ENCODE measurements around the gene TGFB1. TPM values are rescaled to one million over a fixed set of nuclear protein-coding genes. Genes with fewer than 3 reads are reported as not detected.
A peak's percentile ranks its signal among the peaks of the same experiment; 100 is the strongest.

The TGFB1 gene
- total and polyA plus RNA-seq, 9 of the 15 experiments (the other 6 are each of a cell fraction or from before 2014, with no cell fraction given), result 0.24 to 159 (median 17.2) TPM

DNA sequence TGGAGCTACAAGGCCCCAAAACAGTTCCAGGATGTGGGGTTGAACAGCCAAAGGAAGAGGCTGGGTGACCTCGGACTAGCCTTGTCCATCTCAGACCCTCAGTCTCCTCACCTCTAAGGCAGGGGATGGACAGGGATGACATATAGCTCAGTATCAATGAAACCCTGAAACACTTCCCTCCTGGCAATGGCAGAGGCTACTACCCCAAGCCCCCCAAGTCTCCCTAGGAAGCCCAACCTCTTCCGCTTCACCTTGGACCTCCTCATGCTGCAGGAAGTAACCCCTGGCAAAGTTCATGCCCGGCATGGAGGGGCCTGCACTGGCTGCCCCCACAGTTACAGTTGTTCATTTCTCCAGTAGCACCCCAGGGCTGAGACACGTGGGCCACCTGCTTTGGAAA lies 33.2 kb downstream of the TGFB1 start:
- intact Hi-C loops (cut with micrococcal nuclease) (loop anchor here (5.0 to 10.0 kb wide), 2 partner anchors 117 to 244 kb away; partner anchors contain the start of gene DMAC2), in situ Hi-C loops (cut with MboI) (loop anchor here (25.0 kb wide), 1 partner anchor 242 kb away; no protein-coding TSS in a partner anchor)
- WGBS (ENCODE audit: insufficient coverage, low coverage, missing lambda C conversion rate), result 96% methylated on average over 4 of the region's 4 CpGs
- no peak overlapping the region for H2AFZ ChIP-seq (ENCODE audit: low read depth, low read length)
- H3K27ac ChIP-seq (ENCODE audit: extremely low read depth, low read depth, low read length), result no peak overlapping the region
- TF ChIP-seq, protein P1, sequence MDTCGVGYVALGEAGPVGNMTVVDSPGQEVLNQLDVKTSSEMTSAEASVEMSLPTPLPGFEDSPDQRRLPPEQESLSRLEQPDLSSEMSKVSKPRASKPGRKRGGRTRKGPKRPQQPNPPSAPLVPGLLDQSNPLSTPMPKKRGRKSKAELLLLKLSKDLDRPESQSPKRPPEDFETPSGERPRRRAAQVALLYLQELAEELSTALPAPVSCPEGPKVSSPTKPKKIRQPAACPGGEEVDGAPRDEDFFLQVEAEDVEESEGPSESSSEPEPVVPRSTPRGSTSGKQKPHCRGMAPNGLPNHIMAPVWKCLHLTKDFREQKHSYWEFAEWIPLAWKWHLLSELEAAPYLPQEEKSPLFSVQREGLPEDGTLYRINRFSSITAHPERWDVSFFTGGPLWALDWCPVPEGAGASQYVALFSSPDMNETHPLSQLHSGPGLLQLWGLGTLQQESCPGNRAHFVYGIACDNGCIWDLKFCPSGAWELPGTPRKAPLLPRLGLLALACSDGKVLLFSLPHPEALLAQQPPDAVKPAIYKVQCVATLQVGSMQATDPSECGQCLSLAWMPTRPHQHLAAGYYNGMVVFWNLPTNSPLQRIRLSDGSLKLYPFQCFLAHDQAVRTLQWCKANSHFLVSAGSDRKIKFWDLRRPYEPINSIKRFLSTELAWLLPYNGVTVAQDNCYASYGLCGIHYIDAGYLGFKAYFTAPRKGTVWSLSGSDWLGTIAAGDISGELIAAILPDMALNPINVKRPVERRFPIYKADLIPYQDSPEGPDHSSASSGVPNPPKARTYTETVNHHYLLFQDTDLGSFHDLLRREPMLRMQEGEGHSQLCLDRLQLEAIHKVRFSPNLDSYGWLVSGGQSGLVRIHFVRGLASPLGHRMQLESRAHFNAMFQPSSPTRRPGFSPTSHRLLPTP (IDR thresholded peaks at IDR 0.05; ENCODE audit: borderline replicate concordance, extremely low read depth, insufficient read length), result no peak
- TF ChIP-seq POLR2A (conservative IDR thresholded peaks at IDR 0.05) (peak; percentile 3; the same call in 1 of the 2 replicates), RBM39 (optimal IDR thresholded peaks at IDR 0.05; ENCODE audit: low read depth, low read length) (no peak)
- peaks cover 6% of the 10 kb centered on the region; the same call in 1 of the 2 replicates for H4K20me1 ChIP-seq (replicated peaks; ENCODE audit: control insufficient read depth, insufficient read depth, low read length)
- H3K4me3 ChIP-seq, result no peak overlapping the region
- BruUV-seq (replicated peaks), result no TSS peak
- peak overlapping the region in 1 of 2 experiments; percentile 59; a peak in 1 of 4 replicates for H3K9ac ChIP-seq (ENCODE audit: insufficient read depth in 1 of 2, low read depth in 2 of 2, low read length in 2 of 2)
- peaks cover 26% of the 10 kb centered on the region; the same call in 2 of the 3 replicates for H3K79me2 ChIP-seq (ENCODE audit: control insufficient read depth, insufficient read depth, low read length)
- FAIRE-seq (no peak), ATAC-seq (no peak), DNase-seq (ENCODE audit: extremely low read depth in 1 of 4, low spot score in 3 of 4) (no peak)
- H3K36me3 ChIP-seq (ENCODE audit: control insufficient read depth, insufficient read depth, low read length), result peaks cover 80% of the 10 kb centered on the region
- no peaks in the 10 kb centered on the region for H3K27me3 ChIP-seq (ENCODE audit: control insufficient read depth in 2 of 2, insufficient read depth in 2 of 2, low read length in 2 of 2)
- peaks cover 42 to 52% of the 10 kb centered on the region in 2 experiments for H3K4me1 ChIP-seq (replicated peaks in 1 of 2; ENCODE audit: control insufficient read depth in 2 of 2, insufficient read depth in 2 of 2, low read length in 2 of 2)
- no peak overlapping the region for H3K4me2 ChIP-seq (ENCODE audit: insufficient read depth, low read length)
- ChIA-PET POLR2A (interaction anchor here (0.7 kb wide), 1 partner anchor 16 kb away, joined by 3 read pairs; no protein-coding TSS in a partner anchor), CTCF (ENCODE audit: low intra/inter-chr PET ratio) (no interaction called here)
- peaks cover 5% of the 10 kb centered on the region for H3K9me1 ChIP-seq (ENCODE audit: control insufficient read depth, insufficient read depth, low read length)
- H3K9me3 ChIP-seq (replicated peaks; ENCODE audit: control insufficient read depth, insufficient read depth, low read depth, low read length), result no peaks in the 10 kb centered on the region; the same call in 1 of the 2 replicates
